ENCODE results near the gene TMEM8B.
A peak's percentile ranks its signal among the peaks of the same experiment; 100 is the strongest.
"Not testable (repeated sequence)": the region's sequence is repeated elsewhere in the genome, so short reads cannot be mapped to it uniquely, and the experiment has no call there.

TMEM8B gene

DNA sequence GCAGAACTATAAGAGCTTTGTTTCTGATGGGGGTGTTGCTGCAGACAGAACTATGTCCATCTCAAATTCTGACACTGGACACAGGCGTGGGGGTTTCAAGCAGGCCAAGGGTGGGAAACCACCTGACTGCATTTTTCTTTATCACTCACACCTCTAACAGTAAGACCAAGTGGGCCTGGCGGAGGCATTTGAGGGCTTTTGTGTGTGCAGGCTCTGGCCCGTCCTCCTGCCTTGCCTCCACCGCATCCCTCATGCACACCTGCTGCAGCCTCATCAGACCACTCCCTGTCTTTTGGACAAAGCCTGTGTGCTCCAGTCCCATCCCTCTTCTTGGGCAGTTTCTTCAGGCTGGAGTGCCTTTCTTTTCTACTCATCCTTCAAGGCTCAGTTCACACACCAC lies 33.3 kb downstream of the TMEM8B start:
- no peak for FAIRE-seq
- DNase-seq (ENCODE audit: low spot score) = no peak

DNA sequence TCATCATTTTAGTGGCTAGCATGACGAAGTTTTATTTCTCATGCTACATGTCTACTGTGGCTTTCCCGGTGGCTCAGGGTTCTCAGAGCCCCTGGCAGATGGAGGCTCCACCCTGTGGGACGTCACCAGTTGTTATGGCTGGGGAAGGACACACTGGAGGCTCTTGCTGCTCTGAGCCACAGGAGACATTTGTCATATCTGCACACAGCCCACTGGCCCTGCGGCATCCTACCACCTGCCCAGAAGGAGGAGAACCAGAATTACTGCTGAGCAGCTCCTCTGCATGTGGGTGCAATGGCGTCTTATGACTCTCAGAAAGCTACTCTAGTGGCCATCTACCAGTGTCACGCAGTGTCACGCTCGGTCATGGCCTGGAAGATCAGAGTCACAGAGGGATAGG lies 34.6 kb downstream of the TMEM8B start:
- FAIRE-seq = no peak
- DNase-seq (ENCODE audit: low spot score) = no peak

DNA sequence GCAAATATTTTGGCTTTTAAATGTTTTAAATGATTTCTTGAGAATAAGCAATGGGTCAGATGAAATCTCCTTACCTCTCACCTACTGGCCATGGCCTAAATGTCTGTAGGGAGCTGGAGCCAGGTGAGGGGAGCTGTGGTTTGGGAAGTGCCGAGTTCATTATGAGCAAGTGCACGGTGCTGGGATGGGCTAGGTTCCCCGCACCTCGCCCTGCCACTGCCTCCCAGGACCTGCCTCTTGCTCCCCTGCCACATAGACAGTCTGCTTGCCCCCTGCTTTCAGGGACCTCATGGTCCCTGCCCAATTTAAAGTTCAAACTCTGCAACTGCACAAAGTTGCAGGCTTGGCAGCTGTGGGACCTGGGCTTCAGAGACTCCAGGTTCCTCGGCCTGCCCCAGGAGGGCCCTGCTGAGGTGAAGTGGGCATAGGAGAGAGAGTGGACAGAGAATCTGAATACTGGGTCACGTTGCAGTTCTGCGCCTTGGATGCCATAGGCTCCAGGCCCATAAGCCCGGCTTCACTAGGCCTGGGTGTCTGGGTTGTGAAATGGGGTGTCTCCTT lies 35.7 kb downstream of the TMEM8B start:
- no peak for DNase-seq (ENCODE audit: low spot score)
- FAIRE-seq = no peak

DNA sequence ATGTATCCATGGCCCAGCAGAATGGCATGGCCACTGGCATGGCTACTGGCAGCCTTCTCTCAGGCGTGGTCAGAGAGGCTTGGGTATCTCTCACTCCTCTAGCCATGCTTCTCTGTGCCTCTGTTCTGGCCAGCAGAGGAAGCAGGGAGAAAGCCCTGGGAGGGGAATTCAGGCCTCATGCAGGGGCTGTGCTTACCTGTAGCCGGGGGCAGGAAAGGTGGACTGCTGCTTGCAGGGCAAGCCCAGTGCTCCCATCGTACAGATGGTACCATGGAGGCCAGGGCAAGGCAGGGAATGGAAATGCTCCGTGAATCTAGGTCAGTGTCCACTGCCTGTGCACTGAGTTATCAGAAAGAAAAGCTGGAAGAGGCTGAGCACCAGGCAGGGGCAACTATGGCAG lies 38.5 kb downstream of the TMEM8B start:
- no peak for FAIRE-seq
- DNase-seq (ENCODE audit: low spot score) = no peak

DNA sequence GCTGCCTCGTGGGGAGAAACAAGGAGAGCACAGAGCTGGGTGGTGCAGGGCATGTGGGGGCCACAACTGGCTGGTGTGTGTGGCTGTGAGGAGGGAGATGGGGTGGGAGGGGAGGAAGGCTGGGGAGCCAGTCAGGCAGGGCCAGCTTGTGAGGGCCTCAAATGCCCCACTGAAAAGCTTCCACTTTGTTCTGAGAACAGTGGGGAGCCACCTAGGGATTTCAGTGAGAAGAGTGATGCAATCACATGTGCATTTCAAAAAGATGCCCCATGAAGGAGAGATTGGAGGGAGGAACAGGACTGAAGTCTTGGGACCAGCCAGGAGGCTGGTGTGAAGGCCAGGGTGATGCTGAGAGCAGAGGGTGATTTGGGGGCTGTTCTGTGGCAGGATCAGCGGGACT lies 39.9 kb downstream of the TMEM8B start:
- no peak for DNase-seq (ENCODE audit: low spot score)
- FAIRE-seq = no peak

DNA sequence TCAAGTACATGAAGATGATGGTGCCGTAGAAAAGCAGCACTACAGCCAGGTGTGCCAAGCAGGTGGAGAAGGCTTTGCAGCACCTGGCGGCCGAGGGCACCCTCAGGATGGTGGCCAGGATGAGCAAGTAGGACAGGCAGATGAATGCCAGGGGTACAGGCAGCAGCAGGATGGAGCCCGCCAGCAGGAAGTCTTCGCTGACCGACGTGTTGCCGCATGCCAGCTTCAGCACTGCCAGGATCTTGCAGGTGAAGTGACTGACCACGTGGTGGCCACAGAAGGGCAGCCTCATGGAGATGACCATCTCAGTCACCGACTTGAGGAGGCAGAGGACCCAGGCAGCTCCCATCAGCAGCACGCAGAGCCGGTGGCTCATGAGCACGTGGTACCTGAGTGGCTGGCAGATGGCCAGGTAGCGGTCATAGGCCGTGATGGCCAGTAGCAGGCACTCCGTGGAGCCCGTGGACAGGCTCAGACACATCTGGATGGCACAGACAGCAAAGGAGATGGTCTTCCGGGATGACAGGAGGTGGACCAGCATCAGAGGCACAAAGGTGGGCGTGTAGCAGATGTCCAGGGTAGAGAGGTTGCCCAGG lies 40.7 kb downstream of the TMEM8B start:
- DNase-seq (ENCODE audit: low spot score) (no peak), FAIRE-seq (no peak)

DNA sequence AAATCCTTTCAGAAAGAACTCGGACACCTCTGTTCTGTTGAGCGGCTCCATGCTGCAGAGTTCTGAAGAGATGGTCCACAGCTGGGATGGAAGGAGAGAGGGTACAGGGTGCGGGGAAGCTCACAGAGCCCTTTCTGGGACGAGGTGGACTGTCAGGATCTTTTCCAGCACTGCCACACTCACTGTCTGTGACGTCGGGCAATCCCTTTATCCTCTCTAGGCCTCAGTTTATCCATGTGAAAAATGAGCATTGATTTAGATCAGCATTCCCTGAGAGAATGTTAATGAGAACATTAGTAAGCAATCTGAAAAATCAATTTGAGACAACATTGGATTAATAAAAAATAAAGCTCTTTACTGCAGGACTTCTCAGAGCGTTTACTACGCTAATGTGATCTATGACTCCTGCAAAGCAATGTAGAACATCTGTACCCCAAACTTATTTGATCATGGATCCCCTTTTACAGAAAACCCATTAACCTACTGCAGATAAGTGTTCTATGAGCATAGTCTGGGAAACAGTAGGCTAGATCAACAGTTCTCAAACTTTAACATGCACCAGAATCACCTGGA lies 41.4 kb downstream of the TMEM8B start, which contains the start of gene OR13J1:
Gene OR13J1, minus strand, starts transcription at position 51 of the 573 bp plus-strand sequence. Its CDS starts 0 bp downstream, at position 51.
- DNase-seq (ENCODE audit: low spot score) = no peak
- no peak for FAIRE-seq

DNA sequence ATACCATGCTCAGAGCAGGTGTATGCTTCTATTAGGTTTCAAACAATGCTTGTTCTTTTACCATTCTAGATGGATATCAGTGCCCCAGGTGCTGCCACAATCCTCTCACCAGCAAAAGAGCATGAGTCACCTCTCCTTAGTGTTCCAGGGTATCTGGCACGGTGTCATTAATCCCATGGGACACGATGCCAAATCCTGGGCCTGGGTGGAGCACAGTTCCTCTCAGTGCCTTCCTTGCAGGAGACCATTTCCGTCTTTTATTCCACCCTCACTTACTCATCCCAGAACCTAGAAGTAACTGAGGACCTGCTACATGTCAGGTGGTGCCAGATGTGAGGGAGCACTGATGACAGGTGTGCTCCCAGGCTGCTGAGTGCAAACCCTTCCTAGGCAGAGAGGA lies 42.5 kb downstream of the TMEM8B start:
- no peak for DNase-seq (ENCODE audit: low spot score)
- no peak for FAIRE-seq

DNA sequence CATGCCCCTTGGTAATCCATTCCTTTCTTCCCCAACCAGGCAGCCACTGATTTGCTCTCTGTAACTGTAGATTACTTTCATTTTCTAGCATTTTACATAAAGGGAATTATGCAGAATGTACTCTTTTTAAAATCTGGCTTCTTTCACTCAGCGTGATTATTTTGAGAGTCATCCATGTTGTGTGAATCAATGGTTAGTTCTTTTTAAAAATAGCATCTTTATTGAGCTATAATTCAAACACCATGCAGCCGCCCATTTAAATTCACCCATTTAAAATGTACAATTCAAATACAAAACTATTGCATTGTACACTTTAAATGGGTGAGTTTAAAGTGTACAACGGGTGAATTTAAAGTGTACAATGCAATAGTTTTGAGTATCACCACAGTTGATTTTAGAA lies 43.5 kb downstream of the TMEM8B start:
- FAIRE-seq = no peak

DNA sequence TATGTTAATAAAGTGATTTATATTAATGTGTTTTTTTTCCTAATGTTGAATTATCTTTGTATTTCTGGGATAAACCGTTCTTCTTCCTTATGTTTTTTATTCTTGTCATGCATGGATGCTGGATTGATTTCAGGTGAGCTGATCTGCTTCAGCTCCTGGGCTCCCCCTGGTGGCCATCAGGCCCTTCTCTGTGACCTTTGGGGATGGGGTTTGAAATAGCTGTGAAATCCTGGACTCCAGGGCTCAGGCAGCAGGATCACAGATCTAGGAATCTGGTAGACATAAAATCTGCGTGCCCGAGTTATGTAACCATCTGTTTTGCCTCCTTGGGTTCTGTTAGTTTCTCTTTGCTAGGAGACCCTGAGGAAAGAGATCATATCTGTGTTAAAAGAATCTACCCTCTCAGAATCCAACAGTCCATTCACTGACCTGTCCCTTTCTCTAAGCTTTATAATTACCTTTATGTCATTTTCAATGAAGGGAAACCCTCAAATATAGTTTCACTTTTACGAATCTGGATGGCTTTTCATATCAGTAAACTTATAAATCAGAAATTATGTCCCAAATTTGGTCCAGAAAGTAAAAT lies 53.3 kb downstream of the TMEM8B start:
- peak; percentile 69 for FAIRE-seq
- peak; percentile 33 for DNase-seq (ENCODE audit: low spot score)

More for the DNA sequence above, 43.5 kb downstream of the TMEM8B start:
- DNase-seq (ENCODE audit: low spot score) = no peak

DNA sequence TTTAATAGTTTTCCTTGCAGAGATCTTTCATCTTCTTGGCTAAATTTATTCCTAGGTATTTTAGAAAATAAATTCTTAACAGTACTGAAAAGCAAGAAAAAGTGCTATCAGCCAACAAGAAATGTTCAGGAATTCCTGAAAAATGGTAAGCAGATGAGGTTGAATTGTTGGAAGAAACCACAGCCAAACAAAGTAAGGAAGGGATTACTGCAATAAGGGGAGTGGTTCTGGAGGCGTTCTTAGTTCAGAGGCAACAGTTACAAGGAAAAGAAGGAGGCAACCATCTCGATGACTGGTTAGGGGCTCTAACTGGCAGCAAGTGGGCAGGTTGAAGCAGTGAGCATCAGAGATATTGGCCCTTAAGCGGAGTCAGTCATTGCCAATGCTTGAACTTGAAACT lies 54.0 kb downstream of the TMEM8B start:
- no peak for FAIRE-seq
- no peak for DNase-seq (ENCODE audit: low spot score)

DNA sequence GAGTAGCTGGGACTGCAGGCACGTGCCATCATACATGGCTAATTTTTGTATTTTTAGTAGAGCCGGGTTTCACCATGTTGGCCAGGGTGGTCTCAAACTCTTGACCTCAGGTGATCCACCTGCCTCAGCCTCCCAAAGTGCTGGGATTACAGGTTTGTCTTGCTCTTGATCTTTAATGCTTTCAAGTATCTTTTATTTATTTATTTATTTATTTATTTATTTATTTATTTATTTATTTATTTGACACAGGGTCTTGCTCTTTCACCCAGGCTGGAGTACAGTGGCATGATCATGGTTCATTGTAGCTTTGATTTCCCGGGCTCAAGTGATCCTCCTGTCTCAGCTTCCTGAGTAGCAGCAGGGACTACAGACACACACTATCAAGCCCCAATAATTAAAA lies 55.9 kb downstream of the TMEM8B start:
- FAIRE-seq; DNase-seq (ENCODE audit: low spot score): not testable (repeated sequence)

DNA sequence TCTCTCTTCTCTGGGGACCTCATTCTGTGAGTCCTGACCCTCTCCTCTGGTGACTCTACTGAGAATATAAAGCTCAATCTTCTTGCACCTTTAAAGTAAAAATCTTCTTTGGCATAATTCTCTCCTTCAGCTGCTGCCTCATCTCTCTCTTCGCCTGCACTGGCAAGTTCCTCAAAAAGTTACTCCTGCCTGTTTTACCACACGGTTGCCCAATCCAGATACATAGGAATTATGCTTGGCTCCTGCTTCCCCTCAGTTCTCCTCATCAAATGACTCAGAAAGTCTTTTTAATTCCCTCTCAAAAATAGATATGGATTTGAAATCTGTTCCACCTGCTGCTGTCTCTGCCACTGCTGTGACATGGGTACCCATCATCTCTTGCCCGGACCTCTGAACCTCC lies 62.6 kb downstream of the TMEM8B start:
- no peak for FAIRE-seq
- no peak for DNase-seq (ENCODE audit: low spot score)

DNA sequence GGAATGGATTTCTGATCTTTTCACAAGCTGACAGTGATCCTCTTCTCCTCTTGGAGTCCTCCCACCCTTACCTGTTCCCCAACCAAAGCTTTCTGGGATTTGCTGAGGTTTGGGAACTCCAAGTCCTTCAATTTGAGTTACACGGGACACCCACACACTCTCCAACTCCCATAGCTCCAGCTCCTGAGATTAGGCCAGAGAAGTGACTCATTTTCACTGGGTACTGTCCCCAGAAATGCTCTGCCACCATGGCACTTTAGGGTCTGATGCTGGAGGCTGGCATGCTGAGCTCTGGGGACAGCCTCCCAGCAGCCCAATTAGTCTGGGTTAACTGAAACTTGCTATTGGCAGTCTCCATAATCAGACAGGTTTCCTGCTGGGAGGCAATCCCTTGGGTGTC lies 63.0 kb downstream of the TMEM8B start:
- DNase-seq (ENCODE audit: low spot score) = no peak
- no peak for FAIRE-seq

DNA sequence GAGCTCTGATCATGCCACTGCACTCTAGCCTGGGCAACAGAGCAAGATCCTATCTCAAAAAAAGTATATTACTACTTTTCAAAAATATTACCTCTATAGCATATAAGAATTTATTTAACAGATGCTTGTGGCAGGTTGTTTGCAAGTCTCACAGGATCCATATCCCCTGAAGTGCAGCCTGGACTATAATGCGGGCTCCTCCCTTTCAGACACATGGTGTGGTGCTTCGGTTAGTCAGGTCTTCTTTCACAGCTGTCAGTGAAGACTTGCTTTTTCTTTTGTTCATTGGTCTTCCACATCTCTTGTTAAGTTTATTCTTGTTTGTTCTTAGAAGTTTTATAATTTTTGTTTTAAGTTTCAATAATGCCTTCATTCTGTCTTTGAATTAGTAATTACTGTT lies 67.5 kb downstream of the TMEM8B start:
- no peak for DNase-seq (ENCODE audit: low spot score)
- no peak for FAIRE-seq

DNA sequence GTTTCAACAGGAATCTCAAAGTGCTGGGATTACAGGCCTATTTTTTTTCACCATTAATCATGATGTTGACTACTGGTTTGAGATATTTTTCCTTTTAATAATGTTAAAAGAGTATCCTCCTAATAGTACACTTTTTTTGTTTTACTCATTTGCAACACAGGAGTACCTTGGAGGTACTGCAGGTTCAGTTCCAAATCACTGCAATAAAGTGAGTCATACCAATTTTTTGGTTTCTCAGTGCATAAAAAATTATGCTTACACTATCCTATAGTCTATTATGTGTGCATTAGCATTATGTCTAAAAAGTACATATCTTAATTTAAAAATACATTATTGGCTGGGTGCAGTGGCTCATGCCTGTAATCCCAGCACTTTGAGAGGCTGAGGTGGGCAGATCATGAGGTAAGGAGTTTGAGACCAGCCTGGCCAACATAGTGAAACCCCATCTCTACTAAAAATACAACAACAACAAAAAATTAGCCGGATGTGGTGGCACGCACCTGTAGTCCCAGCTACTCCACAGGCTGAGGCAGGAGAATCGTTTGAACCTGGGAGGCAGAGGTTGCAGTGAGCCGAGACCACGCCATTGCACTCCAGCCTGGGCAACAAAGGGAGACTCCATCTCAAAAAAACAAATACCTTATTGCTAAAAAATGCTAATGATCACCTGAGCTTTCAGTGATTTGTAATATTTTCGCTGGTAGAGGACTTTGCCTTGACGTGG lies 68.5 kb downstream of the TMEM8B start:
- not testable (repeated sequence) for DNase-seq (ENCODE audit: low spot score); FAIRE-seq

DNA sequence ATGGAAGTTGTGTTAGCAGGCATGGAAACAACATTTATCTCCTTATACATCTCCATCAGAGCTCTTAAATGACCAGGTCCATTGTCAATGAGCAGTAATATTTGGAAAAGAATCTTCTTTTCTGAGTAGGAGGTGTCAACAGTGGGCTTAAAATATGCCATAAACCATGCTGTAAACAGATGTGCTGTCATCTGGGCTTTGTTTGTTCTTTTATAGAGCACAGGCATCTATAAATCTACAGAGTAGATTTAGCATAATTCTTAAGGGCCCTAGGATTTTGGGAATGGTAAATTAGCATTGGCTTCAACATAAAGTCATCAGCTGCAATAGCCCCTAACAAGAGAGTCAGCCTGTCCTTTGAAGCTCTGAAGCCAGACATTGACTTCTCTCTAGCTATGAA lies 69.3 kb downstream of the TMEM8B start:
- FAIRE-seq = no peak
- DNase-seq (ENCODE audit: low spot score) = no peak

DNA sequence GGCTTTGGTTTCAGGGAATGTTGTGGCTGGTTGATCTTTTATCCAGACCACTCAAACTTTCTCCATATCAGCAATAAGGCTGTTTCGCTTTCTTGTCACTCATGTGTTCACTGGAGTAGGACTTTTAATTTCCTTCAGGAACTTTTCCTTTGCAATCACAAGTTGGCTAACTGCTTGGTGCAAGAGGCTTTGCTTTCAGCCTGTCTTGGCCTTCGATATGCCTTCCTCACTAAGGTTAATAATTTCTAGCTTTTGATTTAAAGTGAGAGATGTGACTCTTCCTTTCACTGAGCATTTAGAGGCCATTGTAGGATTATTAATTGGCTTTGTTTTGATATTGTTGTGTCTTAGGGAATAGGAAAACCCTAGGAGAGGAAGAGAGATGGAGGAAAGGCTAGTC lies 70.0 kb downstream of the TMEM8B start:
- FAIRE-seq = no peak

DNA sequence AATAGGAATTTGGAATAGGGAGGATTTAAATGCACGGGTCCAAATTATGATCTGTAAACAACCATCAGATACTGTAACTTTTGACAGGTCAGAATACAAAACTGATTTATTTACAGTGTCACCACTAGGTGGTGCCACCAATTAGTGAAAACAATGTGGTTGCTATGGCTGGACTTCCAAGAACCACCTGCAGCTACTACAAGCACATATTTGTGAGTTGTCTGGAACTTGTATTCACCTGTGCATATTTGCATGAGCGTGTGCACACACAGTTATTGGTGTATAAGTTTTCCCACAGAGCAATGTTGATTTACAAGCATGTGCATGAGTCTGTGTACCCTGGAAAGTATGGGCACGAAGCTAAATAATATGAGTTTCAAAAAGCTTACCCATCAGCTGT lies 74.0 kb downstream of the TMEM8B start:
- FAIRE-seq (peak; percentile 79), DNase-seq (ENCODE audit: low spot score) (peak; percentile 37)

More for the DNA sequence above, 70.0 kb downstream of the TMEM8B start:
- no peak for DNase-seq (ENCODE audit: low spot score)

DNA sequence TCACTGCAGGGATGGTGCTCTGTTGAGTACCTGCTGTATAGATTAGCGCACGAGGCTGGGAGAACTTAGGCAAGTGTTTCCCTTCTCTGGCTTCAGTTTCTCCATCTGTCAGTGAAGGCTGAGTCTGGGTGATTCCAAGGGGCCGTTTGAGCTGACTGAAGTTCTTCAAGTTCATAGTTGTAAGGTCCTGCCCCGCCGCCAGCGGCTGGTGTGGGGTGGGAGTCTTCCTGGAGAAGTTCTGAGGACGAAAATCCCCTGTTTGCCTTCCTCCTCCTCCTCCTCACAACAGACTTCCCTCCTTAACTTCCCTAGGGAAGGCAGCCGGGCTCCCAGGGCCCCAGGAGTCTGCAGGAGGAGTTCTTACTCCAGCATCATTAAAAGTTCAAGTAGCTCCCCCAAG lies 75.3 kb downstream of the TMEM8B start:
- FAIRE-seq (no peak), DNase-seq (ENCODE audit: low spot score) (no peak)

DNA sequence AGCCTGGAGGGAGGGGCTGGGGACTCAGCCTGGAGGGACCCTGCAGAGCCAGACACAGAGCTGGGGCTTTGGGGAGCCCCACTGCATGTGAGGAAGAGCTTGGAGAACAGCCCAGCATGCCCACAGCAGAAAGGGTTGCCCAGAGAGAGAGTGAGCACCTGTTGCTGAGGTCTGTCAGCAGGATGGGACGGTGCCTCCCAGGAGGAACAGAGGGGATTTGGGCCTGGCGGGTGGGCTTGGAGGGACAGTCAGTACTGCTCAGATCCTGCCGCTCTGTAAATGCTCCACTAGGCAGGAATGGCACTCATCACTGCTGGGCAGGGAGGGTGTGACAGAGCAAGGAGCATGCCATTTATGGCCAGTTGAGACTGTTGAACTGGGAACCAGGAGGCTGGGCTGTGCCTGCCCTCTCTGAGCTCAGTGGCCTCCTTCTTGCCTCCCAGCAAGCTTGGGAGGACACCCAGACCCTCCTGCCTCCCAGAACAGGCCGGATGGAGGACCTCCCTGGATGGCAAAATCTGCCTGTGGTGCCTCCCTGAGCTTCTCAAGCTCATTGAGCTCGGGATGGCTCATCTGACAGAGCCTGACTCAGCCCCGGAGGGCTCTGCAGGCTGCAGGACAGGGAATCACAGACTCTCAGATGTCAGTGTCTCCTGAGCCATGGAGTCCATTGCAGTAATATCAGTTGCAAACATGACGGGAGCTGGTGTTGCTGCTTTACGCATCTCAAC lies 76.2 kb downstream of the TMEM8B start:
- FAIRE-seq = no peak
- peak; percentile 42 for DNase-seq (ENCODE audit: low spot score)

Measured in RCC 7860 (cell line).